H1 (cell line): ENCODE measurements around the gene FLRT2.

Experiments used
- EZH2 ChIP-seq: fragments of 200-600 bp; sonication (generic); IDR thresholded peaks from 2 replicates; pipeline ENCODE4 v1.7.1; 2012; ENCODE audit warnings: low read depth, mild to moderate bottlenecking, moderate library complexity, low read length, inconsistent platforms; ENCODE audit not compliant: severe bottlenecking
- JUN ChIP-seq: IDR thresholded peaks from 2 replicates; pipeline ENCODE4 v1.6.1; 2011; ENCODE audit warnings: low read depth, mild to moderate bottlenecking, improper control_type of control experiment, low read length
- JUND ChIP-seq: IDR thresholded peaks from 2 replicates; pipeline ENCODE4 v1.6.1; 2011; ENCODE audit warnings: mild to moderate bottlenecking, improper control_type of control experiment, low read length
- KDM1A ChIP-seq: fragments of 200-600, 300-600 bp; sonication (generic); IDR thresholded peaks from 2 replicates; pipeline ENCODE4 v1.7.1; 2016; ENCODE audit warnings: mild to moderate bottlenecking, low read length, borderline replicate concordance
- POLR2A ChIP-seq, 2 experiments: IDR thresholded peaks; 1 replicate in 1 of 2; 2 replicates in 1 of 2; pipeline ENCODE4 v1.6.1; 2011; ENCODE audit warnings: low read depth in 2 of 2, low read length in 2 of 2, mild to moderate bottlenecking in 2 of 2; ENCODE audit errors: control extremely low read depth in 1 of 2
- RFX5 ChIP-seq: IDR thresholded peaks from 2 replicates; pipeline ENCODE4 v1.6.1; 2011; ENCODE audit warnings: low read depth, low read length, improper control_type of control experiment, borderline replicate concordance
- RNF2 ChIP-seq: fragments of 200-900, 300-1000 bp; sonication (generic); IDR thresholded peaks from 2 replicates; pipeline ENCODE4 v1.7.1; 2016; ENCODE audit warnings: borderline replicate concordance, low read depth, mild to moderate bottlenecking, antibody characterized with exemption, low read length; ENCODE audit not compliant: poor library complexity, severe bottlenecking; ENCODE audit errors: missing control alignments
- ZNF274 ChIP-seq: IDR thresholded peaks from 2 replicates; pipeline ENCODE4 v1.7.0; 2012; ENCODE audit warnings: low read length, borderline replicate concordance; ENCODE audit errors: extremely low read depth
- TF ChIP-seq, protein P1 (sequence below): IDR thresholded peaks from 2 replicates; pipeline ENCODE4 v1.6.1; 2011; ENCODE audit warnings: low read length, improper control_type of control experiment
- TF ChIP-seq, protein P2 (sequence below), 3 experiments: IDR thresholded peaks; 1 replicate in 2 of 3; 2 replicates in 1 of 3; pipeline versions ENCODE4 v1.5.1 to v1.6.1; 2011; ENCODE audit warnings: low read length in 3 of 3, mild to moderate bottlenecking in 3 of 3, inconsistent platforms in 2 of 3, low read depth in 1 of 3, moderate library complexity in 1 of 3; ENCODE audit not compliant: insufficient read depth in 1 of 3; ENCODE audit errors: control extremely low read depth in 1 of 3

DNA sequence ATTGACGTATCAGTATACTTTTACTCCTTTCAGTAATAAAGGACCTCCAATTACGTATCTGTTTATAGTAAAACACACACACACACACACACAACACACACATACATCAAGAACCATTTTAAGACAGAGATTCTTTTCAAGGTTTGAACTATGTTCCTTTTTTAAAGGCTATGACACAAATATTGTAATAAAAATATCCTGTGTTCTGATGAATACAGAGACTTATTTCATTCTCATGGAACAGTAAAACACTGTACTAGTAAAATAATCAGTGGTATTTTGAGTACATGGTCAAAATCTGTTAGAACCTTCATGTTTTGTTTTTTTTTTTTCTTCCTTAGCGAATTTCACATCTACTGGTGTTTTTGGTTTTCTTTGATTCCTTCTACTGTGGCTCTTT lies 7.6 kb downstream of the FLRT2 start:
- TF ChIP-seq POLR2A (IDR thresholded peaks at IDR 0.05; ENCODE audit: control extremely low read depth in 1 of 2, low read depth in 2 of 2, low read length in 2 of 2) (no peak), JUND (no peak), RFX5 (no peak), ZNF274 (no peak), JUN (no peak), RNF2 (no peak), EZH2 (no peak), KDM1A (no peak)
- TF ChIP-seq, protein P1, sequence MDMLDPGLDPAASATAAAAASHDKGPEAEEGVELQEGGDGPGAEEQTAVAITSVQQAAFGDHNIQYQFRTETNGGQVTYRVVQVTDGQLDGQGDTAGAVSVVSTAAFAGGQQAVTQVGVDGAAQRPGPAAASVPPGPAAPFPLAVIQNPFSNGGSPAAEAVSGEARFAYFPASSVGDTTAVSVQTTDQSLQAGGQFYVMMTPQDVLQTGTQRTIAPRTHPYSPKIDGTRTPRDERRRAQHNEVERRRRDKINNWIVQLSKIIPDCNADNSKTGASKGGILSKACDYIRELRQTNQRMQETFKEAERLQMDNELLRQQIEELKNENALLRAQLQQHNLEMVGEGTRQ = no peak
- TF ChIP-seq, protein P2, sequence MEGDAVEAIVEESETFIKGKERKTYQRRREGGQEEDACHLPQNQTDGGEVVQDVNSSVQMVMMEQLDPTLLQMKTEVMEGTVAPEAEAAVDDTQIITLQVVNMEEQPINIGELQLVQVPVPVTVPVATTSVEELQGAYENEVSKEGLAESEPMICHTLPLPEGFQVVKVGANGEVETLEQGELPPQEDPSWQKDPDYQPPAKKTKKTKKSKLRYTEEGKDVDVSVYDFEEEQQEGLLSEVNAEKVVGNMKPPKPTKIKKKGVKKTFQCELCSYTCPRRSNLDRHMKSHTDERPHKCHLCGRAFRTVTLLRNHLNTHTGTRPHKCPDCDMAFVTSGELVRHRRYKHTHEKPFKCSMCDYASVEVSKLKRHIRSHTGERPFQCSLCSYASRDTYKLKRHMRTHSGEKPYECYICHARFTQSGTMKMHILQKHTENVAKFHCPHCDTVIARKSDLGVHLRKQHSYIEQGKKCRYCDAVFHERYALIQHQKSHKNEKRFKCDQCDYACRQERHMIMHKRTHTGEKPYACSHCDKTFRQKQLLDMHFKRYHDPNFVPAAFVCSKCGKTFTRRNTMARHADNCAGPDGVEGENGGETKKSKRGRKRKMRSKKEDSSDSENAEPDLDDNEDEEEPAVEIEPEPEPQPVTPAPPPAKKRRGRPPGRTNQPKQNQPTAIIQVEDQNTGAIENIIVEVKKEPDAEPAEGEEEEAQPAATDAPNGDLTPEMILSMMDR (IDR thresholded peaks at IDR 0.05; ENCODE audit: control extremely low read depth in 1 of 3, insufficient read depth in 1 of 3, low read depth in 1 of 3, low read length in 3 of 3) = no peak
